ENCODE results near the gene KCNJ4.

- TF ChIP-seq, protein P1, sequence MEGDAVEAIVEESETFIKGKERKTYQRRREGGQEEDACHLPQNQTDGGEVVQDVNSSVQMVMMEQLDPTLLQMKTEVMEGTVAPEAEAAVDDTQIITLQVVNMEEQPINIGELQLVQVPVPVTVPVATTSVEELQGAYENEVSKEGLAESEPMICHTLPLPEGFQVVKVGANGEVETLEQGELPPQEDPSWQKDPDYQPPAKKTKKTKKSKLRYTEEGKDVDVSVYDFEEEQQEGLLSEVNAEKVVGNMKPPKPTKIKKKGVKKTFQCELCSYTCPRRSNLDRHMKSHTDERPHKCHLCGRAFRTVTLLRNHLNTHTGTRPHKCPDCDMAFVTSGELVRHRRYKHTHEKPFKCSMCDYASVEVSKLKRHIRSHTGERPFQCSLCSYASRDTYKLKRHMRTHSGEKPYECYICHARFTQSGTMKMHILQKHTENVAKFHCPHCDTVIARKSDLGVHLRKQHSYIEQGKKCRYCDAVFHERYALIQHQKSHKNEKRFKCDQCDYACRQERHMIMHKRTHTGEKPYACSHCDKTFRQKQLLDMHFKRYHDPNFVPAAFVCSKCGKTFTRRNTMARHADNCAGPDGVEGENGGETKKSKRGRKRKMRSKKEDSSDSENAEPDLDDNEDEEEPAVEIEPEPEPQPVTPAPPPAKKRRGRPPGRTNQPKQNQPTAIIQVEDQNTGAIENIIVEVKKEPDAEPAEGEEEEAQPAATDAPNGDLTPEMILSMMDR (IDR thresholded peaks at IDR 0.05), result no peak
- TF ChIP-seq POLR2A (IDR thresholded peaks at IDR 0.05), result no peak
- no peak for TF ChIP-seq EP300 (IDR thresholded peaks at IDR 0.05)
These were observed 19.0 kb downstream of the KCNJ4 start for GRCh38 chr22:38435965-38436364.

Measured in tibial nerve (tissue), 4 donors.